K562 (cell line): ENCODE measurements around the gene LBP. TPM values are rescaled to one million over a fixed set of nuclear protein-coding genes. Genes with fewer than 3 reads are reported as not detected.
A peak's percentile ranks its signal among the peaks of the same experiment; 100 is the strongest.

Experiments
- HDGF ChIP-seq: fragments of 450-650 bp; IDR thresholded peaks from 2 replicates; pipeline ENCODE4 v1.6.1; 2016
- KLF13 ChIP-seq: fragments of 450-650 bp; IDR thresholded peaks from 2 replicates; pipeline ENCODE4 v1.6.1; 2016; ENCODE audit warnings: missing genetic modification characterization, low read depth, mild to moderate bottlenecking, missing compliant biosample characterization, moderate library complexity, borderline replicate concordance
- MLLT1 ChIP-seq, 2 experiments: fragments of 450-650 bp; IDR thresholded peaks; 2 replicates each; pipeline ENCODE4 v1.6.1; 2016
- REST ChIP-seq, 2 experiments: fragments of 450-650 bp; formaldehyde crosslinking in 1 of 2; IDR thresholded peaks; 2 replicates each; pipeline versions ENCODE4 v1.4.0 to v1.6.1; 2014 to 2020; ENCODE audit warnings: mild to moderate bottlenecking in 2 of 2, borderline replicate concordance in 1 of 2, low read depth in 1 of 2
- YY1 ChIP-seq, 3 experiments: IDR thresholded peaks; 2 replicates each; pipeline ENCODE4 v1.6.1; 2011; ENCODE audit warnings: low read length in 2 of 3, mild to moderate bottlenecking in 2 of 3, moderate library complexity in 2 of 3, borderline replicate concordance in 1 of 3, control low read depth in 1 of 3, low read depth in 1 of 3; ENCODE audit not compliant: insufficient read depth in 3 of 3, insufficient replicate concordance in 2 of 3, control insufficient read depth in 1 of 3, insufficient read length in 1 of 3; ENCODE audit errors: extremely low read depth in 1 of 3
- ZBTB33 ChIP-seq: sonication (generic); formaldehyde crosslinking; IDR thresholded peaks from 2 replicates; pipeline ENCODE4 v1.8.1; 2023; ENCODE audit warnings: mild to moderate bottlenecking, missing genetic modification reagents
- ZFX ChIP-seq: sonication (generic); formaldehyde crosslinking; IDR thresholded peaks from 2 replicates; pipeline ENCODE4 v1.8.0; 2022; ENCODE audit warnings: mild to moderate bottlenecking, missing genetic modification reagents, moderate library complexity
- ZNF609 ChIP-seq: sonication (generic); formaldehyde crosslinking; IDR thresholded peaks from 2 replicates; pipeline ENCODE4 v1.8.1; 2023; ENCODE audit warnings: missing genetic modification reagents, mild to moderate bottlenecking, borderline replicate concordance
- polyA plus RNA-seq, 8 experiments: library from polyadenylated mRNA; depleted of rRNA in 4 of 8; stranded (reverse) in 5 of 8; unstranded in 3 of 8; fragments of >200 nt; fragmentation: Nextera tagmentation in 2 of 8; fragmentation: Illumina TruSeq in 1 of 8; extraction: Ambion mirVana in 2 of 8; extraction: Trizol in 1 of 8; gene quantifications; 2 replicates each; pipeline versions ENCODE4 v1.2.1 to v1.2.3, GENCODE V29; 2011 to 2014; ENCODE audit warnings: inconsistent platforms in 1 of 8, missing spikeins in 1 of 8
- total RNA-seq, 7 experiments: library from RNA; depleted of rRNA in 6 of 7; stranded (reverse); fragments of >200 nt in 6 of 7; fragmentation: Illumina TruSeq in 2 of 7; extraction: Trizol in 2 of 7; gene quantifications; 2 replicates each; pipeline versions ENCODE4 v1.2.1 to v1.2.3, GENCODE V29; 2011 to 2021; ENCODE audit warnings: low replicate concordance in 1 of 7

The LBP gene
- total and polyA plus RNA-seq, 9 of the 15 experiments (the other 6 are each of a cell fraction or from before 2014, with no cell fraction given) = 0.06 to 0.31 (median 0.09) TPM; not detected in 3

GRCh38 chr20:38337561-38338140 lies 8.6 kb upstream of the LBP start (continued):
- TF ChIP-seq MLLT1 (IDR thresholded peaks at IDR 0.05) (peak in 1 of 2 experiments; percentile 85; a peak in 1 of 4 replicates), ZBTB33 (peak; percentile 61), HDGF (no peak), YY1 (IDR thresholded peaks at IDR 0.05; ENCODE audit: borderline replicate concordance in 1 of 3, control insufficient read depth in 1 of 3, extremely low read depth in 1 of 3, insufficient read depth in 3 of 3, insufficient read length in 1 of 3, insufficient replicate concordance in 2 of 3, low read depth in 1 of 3, low read length in 2 of 3) (peak in 1 of 3 experiments; percentile 39), ZFX (no peak), REST (IDR thresholded peaks at IDR 0.05; ENCODE audit: borderline replicate concordance) (peak; percentile 93), REST (CRISPR knock-in tag; IDR thresholded peaks at IDR 0.05; ENCODE audit: low read depth) (no peak), KLF13 (tag) (no peak), ZNF609 (CRISPR knock-in tag) (no peak)
